ENCODE data around the gene ZNF431. TPM values are rescaled to one million over a fixed set of nuclear protein-coding genes. Genes with fewer than 3 reads are reported as not detected.

ZNF431 gene
- total RNA-seq, 3 donors from 2014 or later = 8.6 to 13.8 (median 11.6) TPM

DNA sequence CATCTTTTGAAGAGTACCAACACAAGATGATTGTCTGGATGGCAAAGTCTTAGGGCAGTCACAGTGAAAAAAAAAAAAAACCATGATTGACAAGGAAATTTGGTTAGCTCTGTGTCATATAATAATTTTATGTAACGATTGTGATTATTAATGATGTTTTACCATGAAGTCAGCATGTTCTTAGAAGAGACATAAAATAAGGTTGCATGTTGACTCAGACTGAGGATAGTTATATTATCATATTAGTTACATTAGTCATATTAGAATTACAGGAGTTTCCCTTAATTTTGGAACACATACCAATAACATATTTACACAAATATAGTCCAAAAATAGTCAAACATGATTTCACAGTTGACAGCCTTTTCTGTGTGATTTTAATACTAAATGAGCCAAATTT is 5.7 kb downstream of the ZNF431 start:
- TF ChIP-seq, protein P1, sequence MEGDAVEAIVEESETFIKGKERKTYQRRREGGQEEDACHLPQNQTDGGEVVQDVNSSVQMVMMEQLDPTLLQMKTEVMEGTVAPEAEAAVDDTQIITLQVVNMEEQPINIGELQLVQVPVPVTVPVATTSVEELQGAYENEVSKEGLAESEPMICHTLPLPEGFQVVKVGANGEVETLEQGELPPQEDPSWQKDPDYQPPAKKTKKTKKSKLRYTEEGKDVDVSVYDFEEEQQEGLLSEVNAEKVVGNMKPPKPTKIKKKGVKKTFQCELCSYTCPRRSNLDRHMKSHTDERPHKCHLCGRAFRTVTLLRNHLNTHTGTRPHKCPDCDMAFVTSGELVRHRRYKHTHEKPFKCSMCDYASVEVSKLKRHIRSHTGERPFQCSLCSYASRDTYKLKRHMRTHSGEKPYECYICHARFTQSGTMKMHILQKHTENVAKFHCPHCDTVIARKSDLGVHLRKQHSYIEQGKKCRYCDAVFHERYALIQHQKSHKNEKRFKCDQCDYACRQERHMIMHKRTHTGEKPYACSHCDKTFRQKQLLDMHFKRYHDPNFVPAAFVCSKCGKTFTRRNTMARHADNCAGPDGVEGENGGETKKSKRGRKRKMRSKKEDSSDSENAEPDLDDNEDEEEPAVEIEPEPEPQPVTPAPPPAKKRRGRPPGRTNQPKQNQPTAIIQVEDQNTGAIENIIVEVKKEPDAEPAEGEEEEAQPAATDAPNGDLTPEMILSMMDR (IDR thresholded peaks at IDR 0.05) = no peak
- no peak for DNase-seq
- Histone ChIP-seq H3K4me3 (no peak overlapping the region), H3K36me3 (ENCODE audit: low read depth) (no peaks in the 10 kb centered on the region), H3K4me1 (ENCODE audit: low read depth) (peaks cover 6% of the 10 kb centered on the region), H3K9me3 (no peaks in the 10 kb centered on the region)
- intact Hi-C loops (cut with DNase I, micrococcal nuclease) = no loop called here
- no peak for ATAC-seq

DNA sequence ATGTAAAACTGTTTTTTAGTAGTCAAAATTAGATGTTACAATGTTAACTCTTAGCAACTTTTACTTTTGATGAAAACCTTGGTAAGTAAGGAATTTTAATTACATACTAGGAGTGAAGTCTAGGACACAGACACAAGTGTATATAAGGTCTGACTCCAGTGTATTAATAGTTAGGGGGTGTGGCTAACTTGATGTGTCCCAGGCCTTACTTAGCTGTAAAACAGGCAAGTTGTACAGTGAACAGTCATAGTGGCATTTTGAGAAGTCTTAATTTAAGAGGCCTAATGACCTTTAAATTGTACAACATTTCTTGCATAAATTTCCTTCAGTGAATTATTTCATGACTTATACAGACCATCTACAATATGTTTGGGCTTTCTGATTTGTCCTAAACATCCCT is 6.8 kb downstream of the ZNF431 start:
- no peaks in the 10 kb centered on the region for H3K4me1 ChIP-seq (ENCODE audit: low read depth)
- TF ChIP-seq, protein P1 (IDR thresholded peaks at IDR 0.05) = no peak
- no peaks in the 10 kb centered on the region for H3K36me3 ChIP-seq (ENCODE audit: low read depth)
- no peak for ATAC-seq
- H3K9me3 ChIP-seq = no peaks in the 10 kb centered on the region
- no peak for DNase-seq
- no peak overlapping the region for H3K4me3 ChIP-seq
- intact Hi-C loops (cut with DNase I, micrococcal nuclease) = no loop called here

DNA sequence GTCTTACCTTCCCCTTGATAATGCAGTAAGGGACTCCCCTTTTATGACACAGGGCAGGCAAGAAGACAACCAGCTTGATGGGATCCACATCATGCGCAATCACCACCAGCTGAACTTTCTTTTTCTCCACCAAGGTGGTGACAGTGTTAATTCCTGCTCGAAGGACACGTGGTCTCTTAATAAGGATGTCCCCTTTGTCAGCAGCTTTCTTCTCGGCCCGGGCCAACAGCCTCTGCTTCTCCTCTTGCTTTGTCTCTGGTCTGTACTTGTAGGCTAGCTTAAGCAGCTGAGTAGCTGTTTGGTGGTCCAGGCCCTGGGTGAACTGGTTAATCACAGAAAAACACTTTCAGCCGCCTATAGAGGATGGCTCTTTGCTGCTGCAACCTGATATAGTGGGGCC is 8.0 kb downstream of the ZNF431 start:
- Histone ChIP-seq H3K9me3 (no peaks in the 10 kb centered on the region), H3K4me1 (ENCODE audit: low read depth) (no peaks in the 10 kb centered on the region), H3K36me3 (ENCODE audit: low read depth) (no peaks in the 10 kb centered on the region), H3K4me3 (no peak overlapping the region)
- intact Hi-C loops (cut with DNase I, micrococcal nuclease) = no loop called here
- TF ChIP-seq, protein P1 (IDR thresholded peaks at IDR 0.05) = no peak
- no peak for ATAC-seq
- no peak for DNase-seq

DNA sequence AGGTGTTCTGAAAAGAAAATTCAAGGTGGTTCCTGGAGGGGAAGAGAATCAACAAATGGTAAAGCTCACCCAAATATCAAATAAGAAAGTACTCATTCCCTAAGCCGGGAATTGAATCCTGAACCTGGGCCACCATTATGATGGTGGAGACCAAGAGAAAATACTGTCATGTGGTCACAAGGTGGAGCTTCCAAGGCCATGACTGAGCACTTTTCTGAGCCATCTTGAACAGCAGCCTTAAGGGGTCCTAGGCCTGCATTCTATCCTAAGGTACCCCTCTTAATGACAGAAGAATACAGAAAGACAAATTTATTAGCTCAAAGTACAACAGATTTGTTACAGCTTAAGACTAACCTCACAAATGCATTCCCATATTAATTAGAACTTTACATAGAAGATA is 9.6 kb downstream of the ZNF431 start:
- ATAC-seq = no peak
- H3K9me3 ChIP-seq = no peaks in the 10 kb centered on the region
- DNase-seq = no peak
- no peak overlapping the region for H3K4me3 ChIP-seq
- intact Hi-C loops (cut with DNase I, micrococcal nuclease) = no loop called here
- H3K4me1 ChIP-seq (ENCODE audit: low read depth) = no peaks in the 10 kb centered on the region
- no peaks in the 10 kb centered on the region for H3K36me3 ChIP-seq (ENCODE audit: low read depth)
- TF ChIP-seq, protein P1 (IDR thresholded peaks at IDR 0.05) = no peak

DNA sequence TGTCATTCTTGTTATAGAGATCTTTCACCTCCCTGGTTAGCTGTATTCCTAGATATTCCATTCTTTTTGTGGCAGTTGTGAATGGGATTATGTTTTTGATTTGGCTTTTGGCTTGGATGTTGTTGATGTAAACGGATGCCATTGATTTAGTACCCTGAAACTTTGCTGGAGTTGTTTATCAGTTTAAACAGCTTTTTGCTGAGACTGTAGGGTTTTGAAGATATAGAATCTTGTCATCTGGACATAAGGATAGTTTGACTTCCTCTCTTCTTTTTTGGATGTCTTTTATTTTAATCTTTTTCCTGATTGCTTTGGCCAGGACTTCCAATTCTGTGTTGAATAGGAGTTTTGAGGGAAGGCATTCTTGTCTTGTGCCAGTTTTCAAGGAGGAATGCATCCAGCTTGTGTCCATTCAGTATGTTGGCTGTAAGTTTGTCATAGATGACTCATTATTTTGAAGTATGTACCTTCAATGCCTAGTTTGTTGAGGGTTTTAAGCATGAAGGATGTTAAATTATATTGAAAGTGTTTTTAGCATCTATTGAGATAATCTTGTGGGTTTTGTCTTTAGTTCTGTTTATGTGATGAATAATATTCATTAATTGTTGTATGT is 16.8 kb downstream of the ZNF431 start:
- DNase-seq (no peak), ATAC-seq (no peak)
- TF ChIP-seq, protein P1 (IDR thresholded peaks at IDR 0.05) = no peak
- peaks cover 13% of the 10 kb centered on the region for H3K9me3 ChIP-seq
- no peak overlapping the region for H3K4me3 ChIP-seq
- H3K36me3 ChIP-seq (ENCODE audit: low read depth) = no peaks in the 10 kb centered on the region
- no peaks in the 10 kb centered on the region for H3K4me1 ChIP-seq (ENCODE audit: low read depth)
- intact Hi-C loops (cut with DNase I, micrococcal nuclease) = no loop called here

DNA sequence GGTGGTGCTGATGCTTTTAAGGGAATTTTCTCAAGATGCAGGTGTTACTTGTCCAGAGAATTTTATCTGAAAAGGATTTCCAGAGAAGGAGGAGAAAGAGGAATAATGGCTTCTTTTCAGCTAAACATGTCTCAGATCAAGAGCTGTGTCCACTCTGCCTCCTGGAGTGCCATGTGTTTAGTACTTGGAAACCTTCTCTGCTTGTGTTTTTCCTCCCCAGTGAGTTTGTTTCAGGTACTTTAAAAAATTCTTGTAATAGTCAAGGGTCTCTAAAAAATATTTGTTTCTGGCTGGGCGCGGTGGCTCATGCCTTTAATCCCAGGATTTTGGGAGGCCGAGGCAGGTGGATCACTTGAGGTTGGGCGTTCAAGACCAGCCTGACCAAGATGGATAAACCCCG is 22.7 kb downstream of the ZNF431 start:
- intact Hi-C loops (cut with DNase I, micrococcal nuclease) = no loop called here
- H3K36me3 ChIP-seq (ENCODE audit: low read depth) = no peaks in the 10 kb centered on the region
- TF ChIP-seq, protein P1 (IDR thresholded peaks at IDR 0.05) = no peak
- no peak overlapping the region for H3K4me3 ChIP-seq
- no peaks in the 10 kb centered on the region for H3K4me1 ChIP-seq (ENCODE audit: low read depth)
- ATAC-seq (no peak), DNase-seq (no peak)
- H3K9me3 ChIP-seq = peaks cover 5% of the 10 kb centered on the region

All from mucosa of descending colon (tissue), 3 donors.